Vagina (tissue), 2 donors: ENCODE results near the gene GRM7.

Source experiments
- POLR2A ChIP-seq, 2 donors: fragments of 450-650 bp; IDR thresholded peaks; one replicate each; pipeline ENCODE4 v1.6.1; 2017; ENCODE audit warnings: antibody characterized with exemption in 2 of 2, mild to moderate bottlenecking in 2 of 2, moderate library complexity in 2 of 2
- POLR2AphosphoS5 ChIP-seq, 2 donors: sonication (generic); formaldehyde crosslinking; IDR thresholded peaks; one replicate each; pipeline ENCODE4 v1.9.0; 2017; ENCODE audit warnings: antibody characterized with exemption in 2 of 2, mild to moderate bottlenecking in 2 of 2, low read depth in 1 of 2; ENCODE audit not compliant: insufficient read depth in 1 of 2
- TF ChIP-seq, protein P1 (sequence below), 3 experiments: fragments of 450-650 bp in 2 of 3; fragments of 200-600 bp in 1 of 3; sonication (generic) in 1 of 3; IDR thresholded peaks; one replicate each; pipeline ENCODE4 v1.5.1; 2017 to 2019; ENCODE audit warnings: antibody characterized with exemption in 3 of 3, mild to moderate bottlenecking in 2 of 3, moderate library complexity in 2 of 3

GRCh38 chr3:7682822-7683229 is 821.9 kb downstream of the GRM7 start:
- TF ChIP-seq, protein P1, sequence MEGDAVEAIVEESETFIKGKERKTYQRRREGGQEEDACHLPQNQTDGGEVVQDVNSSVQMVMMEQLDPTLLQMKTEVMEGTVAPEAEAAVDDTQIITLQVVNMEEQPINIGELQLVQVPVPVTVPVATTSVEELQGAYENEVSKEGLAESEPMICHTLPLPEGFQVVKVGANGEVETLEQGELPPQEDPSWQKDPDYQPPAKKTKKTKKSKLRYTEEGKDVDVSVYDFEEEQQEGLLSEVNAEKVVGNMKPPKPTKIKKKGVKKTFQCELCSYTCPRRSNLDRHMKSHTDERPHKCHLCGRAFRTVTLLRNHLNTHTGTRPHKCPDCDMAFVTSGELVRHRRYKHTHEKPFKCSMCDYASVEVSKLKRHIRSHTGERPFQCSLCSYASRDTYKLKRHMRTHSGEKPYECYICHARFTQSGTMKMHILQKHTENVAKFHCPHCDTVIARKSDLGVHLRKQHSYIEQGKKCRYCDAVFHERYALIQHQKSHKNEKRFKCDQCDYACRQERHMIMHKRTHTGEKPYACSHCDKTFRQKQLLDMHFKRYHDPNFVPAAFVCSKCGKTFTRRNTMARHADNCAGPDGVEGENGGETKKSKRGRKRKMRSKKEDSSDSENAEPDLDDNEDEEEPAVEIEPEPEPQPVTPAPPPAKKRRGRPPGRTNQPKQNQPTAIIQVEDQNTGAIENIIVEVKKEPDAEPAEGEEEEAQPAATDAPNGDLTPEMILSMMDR (IDR thresholded peaks at IDR 0.05), result no peak
- no peak for TF ChIP-seq POLR2A (IDR thresholded peaks at IDR 0.05)
- TF ChIP-seq POLR2AphosphoS5 (IDR thresholded peaks at IDR 0.05; ENCODE audit: insufficient read depth in 1 of 2, low read depth in 1 of 2), result no peak
